GM19452 (cell line): ENCODE results near the gene SLC25A29.
A peak's percentile ranks its signal among the peaks of the same experiment; 100 is the strongest.
"Not testable (repeated sequence)": the region's sequence is repeated elsewhere in the genome, so short reads cannot be mapped to it uniquely, and the experiment has no call there.

Source experiments
- ATAC-seq: cut with Tn5 transposase; IDR thresholded peaks from one replicate; pipeline ENCODE4 v1.9.1; 2021; ENCODE audit not compliant: unreplicated experiment

The SLC25A29 gene

GRCh38 chr14:100306101-100306997 lies at the start of gene SLC25A29:
TSS of gene SLC25A29 (minus strand) at chr14:100306444. CDS start at chr14:100306232, 212 bp downstream.
- ATAC-seq: peak; percentile 90

DNA sequence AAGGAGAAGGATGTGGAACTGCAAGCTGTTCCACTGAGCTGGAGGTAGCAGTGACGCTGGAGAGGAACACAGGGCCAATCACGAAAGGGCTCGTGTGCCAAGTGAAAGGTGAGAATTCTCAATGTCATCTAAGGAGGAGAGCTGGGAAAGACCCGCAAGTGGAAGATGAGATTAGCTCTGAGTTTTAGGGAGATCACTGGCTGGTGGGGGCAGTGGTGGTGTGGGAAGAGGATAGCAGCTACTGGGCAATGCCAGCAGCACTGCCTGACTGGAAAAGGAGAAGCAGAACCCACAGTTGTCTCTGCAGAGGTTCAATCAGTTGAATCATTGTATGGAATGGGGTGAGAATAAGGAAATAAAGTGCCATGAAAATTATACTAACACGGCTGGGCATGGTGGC lies 44.7 kb upstream of the SLC25A29 start:
- ATAC-seq: no peak

DNA sequence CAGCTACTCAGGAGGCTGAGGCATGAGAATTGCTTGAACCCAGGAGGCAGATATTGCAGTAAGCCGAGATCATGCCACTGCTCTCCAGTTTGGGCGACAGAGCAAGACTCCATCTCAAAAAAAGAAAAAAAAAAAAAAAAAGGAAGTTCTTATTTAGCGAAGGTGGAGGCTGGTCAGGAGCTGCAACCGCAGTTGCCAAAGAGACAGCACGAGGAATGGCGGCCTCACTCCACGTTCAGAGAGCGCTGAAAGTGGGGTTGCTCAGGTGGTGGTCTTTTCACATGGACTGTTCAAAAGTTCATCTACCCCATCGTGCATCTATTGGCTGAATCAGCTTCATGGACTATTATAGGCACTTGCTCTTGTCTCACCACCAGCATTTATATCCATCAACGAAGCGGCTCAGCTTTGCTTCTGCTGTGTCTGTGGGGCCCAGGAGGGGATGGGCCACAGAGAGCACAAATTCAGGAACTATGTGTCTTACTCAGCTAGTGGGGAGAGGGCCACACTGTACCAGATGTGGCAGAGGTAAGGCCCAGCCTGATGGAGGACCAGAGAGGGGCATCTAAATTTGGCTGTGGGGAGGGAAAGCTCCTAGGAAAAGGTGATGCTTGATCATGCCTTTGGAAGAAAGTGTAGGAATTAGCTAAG lies 44.2 kb upstream of the SLC25A29 start:
- no peak for ATAC-seq

GRCh38 chr14:100348784-100349685 lies 42.8 kb upstream of the SLC25A29 start:
- no peak for ATAC-seq

DNA sequence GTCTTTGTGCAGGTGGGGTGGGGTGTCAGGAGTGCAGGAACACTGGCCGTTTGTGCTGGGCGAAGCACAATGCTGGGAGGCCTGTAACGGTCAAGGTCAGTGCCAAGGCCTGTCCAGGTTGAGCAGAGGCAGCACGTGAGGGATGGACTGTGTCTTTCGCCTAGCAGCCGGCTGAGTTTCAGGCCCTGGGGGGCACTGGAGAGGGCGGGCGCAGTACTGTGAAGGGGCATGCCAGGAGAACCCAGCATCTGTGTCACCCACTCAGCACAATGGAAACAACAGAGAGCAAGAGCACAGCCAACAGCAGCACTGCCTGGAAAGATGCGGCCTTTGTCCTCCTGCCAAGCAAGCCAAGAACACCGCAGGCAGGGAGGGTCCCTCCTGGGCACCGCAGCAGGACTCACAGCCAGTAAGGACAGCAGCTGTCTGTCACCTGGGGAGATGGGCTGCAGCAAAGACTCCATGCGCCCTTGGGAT lies 42.0 kb upstream of the SLC25A29 start:
- no peak for ATAC-seq

- no peak for ATAC-seq
Measured at GRCh38 chr14:100346306-100347091, 40.3 kb upstream of the SLC25A29 start.

GRCh38 chr14:100345711-100346110 lies 39.5 kb upstream of the SLC25A29 start:
- ATAC-seq: no peak

GRCh38 chr14:100344657-100345056 lies 38.4 kb upstream of the SLC25A29 start:
- not testable (repeated sequence) for ATAC-seq

DNA sequence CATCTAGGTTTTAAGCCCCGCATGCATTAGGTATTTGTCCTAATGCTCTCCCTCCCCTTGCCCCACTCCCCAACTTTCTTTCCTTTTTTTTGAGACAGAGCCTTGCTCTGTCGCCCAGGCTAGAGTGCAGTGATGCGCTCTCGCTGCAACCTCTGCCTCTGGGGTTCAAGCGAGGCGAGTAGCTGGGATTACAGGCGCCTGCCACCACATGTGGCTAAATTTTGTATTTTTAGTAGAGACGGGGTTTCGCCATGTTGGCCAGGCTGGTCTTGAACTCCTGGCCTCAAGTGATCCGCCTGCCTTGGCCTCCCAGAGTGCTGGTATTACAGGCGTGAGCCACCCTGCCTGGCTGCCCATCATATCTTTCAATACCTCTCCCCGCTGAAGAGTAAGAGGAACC lies 36.6 kb upstream of the SLC25A29 start:
- ATAC-seq: not testable (repeated sequence)

DNA sequence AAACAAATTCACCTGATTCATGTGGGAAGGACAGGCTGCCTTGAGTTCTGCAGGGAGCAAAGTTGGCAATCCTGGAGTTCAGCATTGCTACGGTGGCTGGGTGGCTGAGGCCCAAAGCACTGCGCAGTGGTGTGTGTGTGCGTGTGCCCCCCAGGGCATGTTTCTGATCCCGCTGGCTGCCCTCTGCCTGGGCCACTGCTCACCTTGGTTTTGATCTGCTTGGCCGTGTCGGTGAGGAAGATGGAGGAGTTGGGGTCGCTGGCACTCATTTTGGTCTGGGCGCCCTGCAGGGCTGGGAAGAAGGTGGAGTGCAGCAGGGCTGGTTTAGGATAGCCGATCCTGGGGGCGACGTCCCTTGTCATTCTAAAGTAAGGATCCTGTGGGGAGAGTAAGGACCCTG lies 36.0 kb upstream of the SLC25A29 start:
- no peak for ATAC-seq

DNA sequence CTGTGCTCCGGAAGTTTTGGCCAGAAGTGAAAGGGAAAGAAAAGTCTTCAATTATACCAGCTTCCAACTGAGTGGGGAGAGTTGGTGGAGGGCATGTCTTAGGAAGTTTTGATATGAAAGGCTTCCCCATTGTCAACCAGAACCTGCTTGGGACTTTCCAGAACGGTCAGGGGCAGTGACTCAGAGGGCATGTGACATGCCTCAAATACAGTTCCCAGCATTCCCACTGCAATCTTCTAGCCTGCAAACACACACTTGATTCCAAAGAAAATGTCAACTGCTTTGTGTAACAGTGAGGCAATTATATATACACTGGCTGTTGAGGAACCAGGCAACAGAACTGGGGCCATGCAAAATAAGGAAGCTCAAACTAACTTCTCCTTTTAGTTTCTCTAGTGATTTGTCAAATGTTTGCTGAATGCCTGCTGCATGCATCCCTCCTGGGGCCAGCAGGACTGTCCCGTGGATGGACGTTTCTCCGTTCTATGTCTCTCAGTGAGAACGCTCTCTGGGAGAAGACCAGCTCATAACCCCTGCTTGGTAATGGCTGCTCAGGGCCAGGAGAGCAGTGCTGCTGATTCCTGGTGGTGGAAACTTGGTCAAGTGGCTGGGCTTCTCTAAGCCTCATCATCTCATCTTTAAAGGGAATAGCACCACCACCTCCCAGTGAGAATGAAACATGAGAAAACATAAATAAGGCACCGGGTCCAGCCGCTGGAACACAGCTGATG lies 35.2 kb upstream of the SLC25A29 start:
- ATAC-seq: no peak

GRCh38 chr14:100340423-100340813 lies 34.2 kb upstream of the SLC25A29 start:
- no peak for ATAC-seq

DNA sequence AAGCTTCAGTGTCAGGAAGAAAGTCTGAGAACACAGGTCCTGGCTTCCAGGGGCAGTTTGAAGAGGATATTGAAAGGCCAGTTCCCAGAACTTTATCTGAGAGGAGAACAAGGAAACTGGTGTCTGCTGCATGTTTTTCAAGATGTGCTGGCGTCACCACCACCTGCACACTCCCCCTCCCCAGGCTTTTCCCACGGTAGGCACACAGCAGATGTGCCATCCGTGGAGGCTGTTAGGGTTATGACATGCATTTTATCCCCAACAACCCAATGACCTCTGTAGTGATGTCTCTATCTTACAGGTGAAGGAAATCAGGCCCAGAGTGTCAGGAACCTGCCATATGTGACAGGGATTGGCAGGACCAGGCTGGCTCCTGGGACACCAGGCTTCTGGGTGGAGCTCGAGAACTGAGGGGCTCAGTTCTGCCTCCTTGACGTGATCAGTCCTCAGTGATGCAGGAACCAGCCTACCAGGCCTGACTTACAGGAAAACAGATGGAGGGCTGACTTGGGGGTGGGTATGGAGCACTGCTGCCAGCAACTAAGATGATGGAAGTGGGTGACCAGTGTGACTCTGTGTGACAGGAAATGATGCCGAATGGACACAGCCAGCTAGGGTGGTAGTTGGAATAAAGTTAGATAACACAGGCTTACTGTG lies 33.6 kb upstream of the SLC25A29 start:
- no peak for ATAC-seq

DNA sequence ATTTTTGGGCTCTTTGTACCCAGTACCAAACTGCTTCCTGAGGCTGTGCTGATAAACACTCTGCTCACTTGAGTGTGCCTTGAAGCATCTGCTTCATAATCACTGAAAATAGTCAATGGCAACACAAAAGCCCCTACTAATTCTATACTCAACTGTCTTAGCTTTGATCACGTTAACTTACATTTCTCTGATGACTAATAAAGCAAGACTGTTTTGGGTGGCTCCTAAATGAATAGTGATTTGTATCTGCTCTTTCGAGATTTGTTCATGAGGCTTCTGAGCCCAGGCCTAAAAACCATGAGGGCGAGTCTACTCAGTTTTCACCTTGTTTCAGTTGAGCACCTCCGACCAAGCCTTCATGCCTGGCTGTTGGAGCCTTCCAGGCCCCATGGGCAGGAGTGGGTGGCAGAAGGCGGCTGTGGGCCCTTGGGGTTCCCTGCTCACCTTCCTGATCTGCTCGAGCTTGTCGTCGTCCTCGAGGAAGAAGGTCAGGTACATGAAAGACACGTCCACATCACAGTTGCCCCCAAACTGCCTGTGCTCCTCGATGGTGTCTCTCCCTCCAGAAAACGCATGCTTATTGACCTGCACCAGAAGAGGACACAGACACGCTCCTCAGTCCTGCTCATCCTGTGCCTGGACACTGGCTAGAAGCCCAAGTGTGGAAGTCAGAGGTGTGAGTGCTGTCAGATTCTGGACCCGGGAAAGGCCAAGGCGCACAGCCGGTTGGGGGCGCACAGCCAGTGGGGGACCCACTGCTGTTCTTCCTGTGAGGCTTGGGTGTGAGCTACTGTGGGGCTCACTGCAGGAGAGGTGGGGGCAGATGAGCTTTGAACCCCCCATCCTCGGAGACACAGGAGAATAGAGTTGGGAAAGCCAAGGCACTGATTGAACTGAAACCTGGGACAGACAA lies 30.6 kb upstream of the SLC25A29 start:
- ATAC-seq: no peak

DNA sequence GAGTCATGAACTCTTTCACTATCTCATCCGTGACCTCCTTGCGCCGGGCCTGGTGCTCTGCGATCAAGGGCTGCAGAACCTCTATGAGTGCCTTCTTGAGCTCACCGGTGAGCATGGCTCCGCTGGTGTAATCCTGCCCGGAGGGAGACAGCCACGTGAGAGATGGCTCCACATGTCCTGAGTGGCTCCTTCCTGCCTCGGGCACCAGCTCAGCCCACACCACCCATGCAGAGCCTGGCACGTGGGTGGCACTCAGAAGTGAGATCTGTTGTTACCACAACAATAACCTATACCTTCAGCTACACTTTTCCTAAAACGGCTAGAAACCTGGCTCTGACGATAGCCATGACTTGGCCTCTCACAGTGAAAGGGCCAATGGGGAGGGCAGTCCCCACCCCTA lies 28.7 kb upstream of the SLC25A29 start:
- no peak for ATAC-seq

DNA sequence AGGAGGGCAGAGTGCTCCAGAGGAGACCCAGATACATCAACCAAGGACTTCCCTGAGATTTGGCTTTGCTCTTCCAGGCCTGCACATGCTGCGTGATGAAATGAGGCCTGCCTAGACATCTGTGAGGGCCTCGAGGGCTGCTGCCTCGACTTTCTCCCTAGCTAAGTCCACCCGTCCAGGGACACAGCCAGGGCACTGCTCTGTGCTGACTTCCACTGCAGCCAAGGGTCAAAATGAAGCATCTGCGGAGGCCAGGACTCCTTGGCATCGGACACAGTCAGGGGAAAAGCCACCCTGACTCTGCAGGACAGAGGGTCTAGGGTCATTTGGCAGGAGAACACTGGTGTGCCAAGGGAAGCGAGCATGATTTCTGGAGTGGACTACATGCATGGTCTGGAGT lies 27.6 kb upstream of the SLC25A29 start:
- no peak for ATAC-seq

DNA sequence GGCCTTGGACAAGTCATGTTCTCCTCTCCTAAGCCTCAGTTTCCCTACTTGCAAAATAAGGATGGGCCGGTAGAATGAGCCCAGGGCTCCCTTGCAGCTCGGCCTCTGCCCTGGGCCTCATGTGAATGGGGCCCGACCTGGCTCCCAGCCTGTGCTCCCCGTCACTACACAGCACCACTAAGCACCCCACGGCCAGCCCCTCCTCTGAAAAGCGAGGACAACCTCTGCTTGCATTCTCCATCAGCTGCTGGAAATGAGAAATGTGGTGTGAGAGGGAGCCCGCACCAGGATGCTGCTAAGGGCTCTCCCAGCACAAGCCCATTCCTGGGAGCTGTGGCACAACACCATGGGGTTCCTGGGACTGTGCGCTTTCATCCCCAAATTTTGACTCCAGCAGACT lies 27.1 kb upstream of the SLC25A29 start:
- no peak for ATAC-seq

DNA sequence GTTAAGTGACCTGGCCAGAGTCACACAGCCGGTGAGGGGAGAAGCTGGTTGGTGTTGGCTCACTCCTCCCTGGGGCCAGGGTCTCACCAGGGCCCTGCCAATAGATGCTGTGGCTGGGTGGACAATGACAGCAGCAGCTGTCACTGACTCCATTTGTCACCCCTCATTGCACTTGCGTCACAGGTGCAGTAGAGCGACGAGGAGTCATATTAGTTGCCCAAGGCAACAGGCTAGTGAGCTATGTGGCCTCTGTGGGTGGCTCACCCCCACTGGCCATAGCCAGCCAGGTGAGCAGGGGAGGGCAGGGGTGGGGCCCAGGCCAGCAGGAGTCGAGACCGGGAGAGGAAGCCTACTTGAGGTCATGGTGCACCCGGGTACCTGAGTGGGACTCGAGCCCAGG lies 26.6 kb upstream of the SLC25A29 start:
- ATAC-seq: peak; percentile 94
